DND-41 (cell line): ENCODE measurements around the gene SRPX.

Experiments used
- EZH2 ChIP-seq: IDR thresholded peaks from 3 replicates; pipeline ENCODE4 v1.6.1; 2012; ENCODE audit warnings: borderline replicate concordance, low read depth, mild to moderate bottlenecking, moderate library complexity, low read length, inconsistent platforms; ENCODE audit not compliant: severe bottlenecking
- TF ChIP-seq, protein P1 (sequence below): IDR thresholded peaks from 2 replicates; pipeline ENCODE4 v1.5.1; 2012; ENCODE audit warnings: borderline replicate concordance, low read length, moderate library complexity, mild to moderate bottlenecking; ENCODE audit not compliant: poor library complexity, severe bottlenecking; ENCODE audit errors: extremely low read depth

DNA sequence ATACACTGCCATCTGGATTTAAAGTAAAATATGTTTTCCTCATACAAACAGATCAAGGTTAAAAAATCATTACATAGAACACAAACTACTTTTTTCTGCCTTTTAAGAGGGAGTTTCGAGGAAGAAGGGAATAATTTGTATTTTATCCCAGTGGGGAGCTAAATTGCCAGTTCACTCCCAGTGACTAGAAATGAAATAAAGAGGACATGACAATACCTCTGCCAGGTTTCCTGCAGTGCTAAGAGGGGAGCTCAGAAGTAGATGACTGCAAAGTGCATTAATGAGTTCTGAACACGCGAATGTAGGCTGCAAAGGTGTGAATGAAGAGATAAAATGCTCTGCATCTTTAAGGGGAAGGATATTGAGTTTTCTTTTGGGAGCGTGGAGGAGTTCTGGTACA is 69.7 kb downstream of the SRPX start:
- TF ChIP-seq, protein P1, sequence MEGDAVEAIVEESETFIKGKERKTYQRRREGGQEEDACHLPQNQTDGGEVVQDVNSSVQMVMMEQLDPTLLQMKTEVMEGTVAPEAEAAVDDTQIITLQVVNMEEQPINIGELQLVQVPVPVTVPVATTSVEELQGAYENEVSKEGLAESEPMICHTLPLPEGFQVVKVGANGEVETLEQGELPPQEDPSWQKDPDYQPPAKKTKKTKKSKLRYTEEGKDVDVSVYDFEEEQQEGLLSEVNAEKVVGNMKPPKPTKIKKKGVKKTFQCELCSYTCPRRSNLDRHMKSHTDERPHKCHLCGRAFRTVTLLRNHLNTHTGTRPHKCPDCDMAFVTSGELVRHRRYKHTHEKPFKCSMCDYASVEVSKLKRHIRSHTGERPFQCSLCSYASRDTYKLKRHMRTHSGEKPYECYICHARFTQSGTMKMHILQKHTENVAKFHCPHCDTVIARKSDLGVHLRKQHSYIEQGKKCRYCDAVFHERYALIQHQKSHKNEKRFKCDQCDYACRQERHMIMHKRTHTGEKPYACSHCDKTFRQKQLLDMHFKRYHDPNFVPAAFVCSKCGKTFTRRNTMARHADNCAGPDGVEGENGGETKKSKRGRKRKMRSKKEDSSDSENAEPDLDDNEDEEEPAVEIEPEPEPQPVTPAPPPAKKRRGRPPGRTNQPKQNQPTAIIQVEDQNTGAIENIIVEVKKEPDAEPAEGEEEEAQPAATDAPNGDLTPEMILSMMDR = no peak
- no peak for TF ChIP-seq EZH2
